HG03064 (cell line): Measurements from ENCODE around the gene DNAJC6.

Experiments used
- ATAC-seq: cut with Tn5 transposase; IDR thresholded peaks from one replicate; pipeline ENCODE4 v1.9.1; 2021; ENCODE audit warnings: low read depth; ENCODE audit not compliant: unreplicated experiment

The DNAJC6 gene

GRCh38 chr1:65292861-65293593 lies 16.3 kb upstream of the DNAJC6 start:
- no peak for ATAC-seq

DNA sequence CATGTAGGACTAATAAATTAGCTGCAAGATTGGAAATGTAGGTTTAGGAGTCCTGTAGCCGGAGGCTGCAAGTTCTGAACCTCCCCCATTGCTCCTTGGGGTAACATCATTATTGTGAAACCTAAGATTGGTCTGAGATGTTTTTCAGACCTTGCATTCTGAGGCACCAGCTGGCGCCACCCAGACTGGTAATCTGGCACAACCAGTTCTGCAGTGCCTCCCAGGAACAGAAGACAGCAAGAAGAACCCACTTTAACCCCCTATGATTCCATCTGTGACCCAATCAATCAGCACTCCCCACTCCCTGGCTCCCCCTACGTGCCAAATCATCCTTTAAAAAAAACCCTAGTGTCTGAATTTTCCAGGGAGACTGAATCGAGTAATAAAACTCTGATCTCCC lies 11.6 kb upstream of the DNAJC6 start:
- ATAC-seq = no peak

DNA sequence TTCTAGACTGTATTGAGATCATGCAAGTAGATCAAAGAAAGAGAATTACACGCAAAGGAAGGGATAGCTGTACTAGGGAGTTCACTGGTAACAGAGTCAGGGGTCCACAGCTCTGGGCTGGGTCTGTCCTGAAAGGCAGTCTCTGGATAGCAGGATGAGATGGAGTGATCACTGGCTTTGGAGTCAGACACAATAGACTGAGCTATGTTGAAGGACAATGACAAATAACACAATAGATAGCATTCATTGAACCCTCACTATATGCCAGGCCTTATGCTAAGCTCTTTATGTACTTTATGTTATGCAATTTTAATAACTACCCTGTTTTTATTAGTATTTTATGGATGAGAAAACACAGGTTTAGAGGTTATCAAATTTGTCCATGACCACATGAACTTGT lies 10.0 kb upstream of the DNAJC6 start:
- no peak for ATAC-seq

- no peak for ATAC-seq
Measured at GRCh38 chr1:65308781-65309303, 501 bp upstream of the DNAJC6 start.

DNA sequence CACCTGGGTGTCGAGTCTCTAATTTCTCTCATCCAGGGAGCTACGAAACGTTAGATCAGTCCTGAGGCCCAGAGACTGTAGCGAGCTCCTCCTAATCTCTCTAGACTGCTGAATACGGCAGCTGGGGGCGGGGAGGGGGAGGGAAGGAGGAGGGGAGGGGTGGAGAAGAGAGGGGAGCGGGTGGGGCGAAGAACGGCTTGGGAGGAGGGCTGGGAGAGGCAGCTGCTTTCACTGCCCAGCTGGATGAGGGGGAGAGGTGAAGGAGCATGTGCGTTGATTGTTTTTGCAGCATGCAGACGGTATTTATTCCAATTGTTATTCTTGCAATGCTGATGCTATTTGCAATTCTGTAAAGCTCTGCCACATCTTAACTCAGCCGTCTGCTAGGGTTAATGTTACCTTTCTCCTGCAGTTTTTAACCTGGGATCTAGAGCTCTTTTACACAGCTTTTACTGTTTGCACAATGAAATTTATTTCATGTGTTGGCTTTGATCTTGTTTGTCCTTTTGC lies 790 bp downstream of the DNAJC6 start:
- ATAC-seq = no peak

GRCh38 chr1:65311760-65312159 lies 2.4 kb downstream of the DNAJC6 start:
- ATAC-seq = no peak

GRCh38 chr1:65316233-65316632 lies 6.9 kb downstream of the DNAJC6 start:
- ATAC-seq = no peak

- ATAC-seq = no peak
Measured at GRCh38 chr1:65317866-65318653, 8.7 kb downstream of the DNAJC6 start.

DNA sequence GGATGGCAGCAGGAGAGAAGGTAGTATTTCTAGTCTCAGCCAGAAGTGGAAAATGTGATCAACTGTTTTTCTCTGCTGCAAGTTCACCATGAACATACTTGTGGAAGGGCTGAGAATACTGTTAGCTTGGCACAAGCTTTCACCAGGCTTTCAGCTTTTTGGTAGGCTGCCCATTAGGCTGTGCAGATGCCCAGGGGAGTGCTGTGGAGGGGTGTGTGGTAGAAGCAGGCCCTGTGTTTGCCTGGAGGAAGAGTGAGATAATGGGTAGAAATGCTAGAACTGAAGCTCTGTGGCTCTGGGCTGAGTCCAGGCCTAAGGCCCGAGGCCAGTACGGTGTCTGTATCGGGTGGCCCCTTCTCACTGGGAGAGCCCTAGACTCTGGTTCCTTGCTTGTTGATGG lies 9.8 kb downstream of the DNAJC6 start:
- ATAC-seq = no peak

- no peak for ATAC-seq
Measured at GRCh38 chr1:65319754-65320153, 10.4 kb downstream of the DNAJC6 start.

GRCh38 chr1:65321879-65322278 lies 12.5 kb downstream of the DNAJC6 start:
- ATAC-seq = no peak

GRCh38 chr1:65323246-65323645 lies 13.9 kb downstream of the DNAJC6 start:
- ATAC-seq = no peak

DNA sequence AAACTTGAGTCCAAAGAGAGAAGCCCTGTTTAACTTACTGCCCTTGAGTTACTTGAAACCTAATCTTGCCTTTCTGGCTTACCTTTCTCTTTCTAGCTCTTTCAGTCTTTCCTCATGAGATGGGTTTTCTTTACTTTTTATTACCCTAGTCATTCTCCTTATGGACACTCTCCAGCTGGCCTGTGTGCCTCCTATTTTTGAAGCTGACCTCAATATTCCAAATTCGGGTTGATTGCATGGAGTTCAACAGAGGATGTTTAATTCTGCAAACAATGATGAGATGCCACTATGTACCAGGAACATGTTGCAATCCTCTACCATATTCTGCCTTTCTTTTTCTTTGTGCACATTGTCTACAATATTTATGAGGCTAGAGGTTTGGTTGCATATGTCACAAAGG lies 20.7 kb downstream of the DNAJC6 start:
- ATAC-seq = no peak

- ATAC-seq = no peak
Measured at GRCh38 chr1:65330822-65331221, 21.5 kb downstream of the DNAJC6 start.

GRCh38 chr1:65332821-65333220 lies 23.5 kb downstream of the DNAJC6 start:
- no peak for ATAC-seq

DNA sequence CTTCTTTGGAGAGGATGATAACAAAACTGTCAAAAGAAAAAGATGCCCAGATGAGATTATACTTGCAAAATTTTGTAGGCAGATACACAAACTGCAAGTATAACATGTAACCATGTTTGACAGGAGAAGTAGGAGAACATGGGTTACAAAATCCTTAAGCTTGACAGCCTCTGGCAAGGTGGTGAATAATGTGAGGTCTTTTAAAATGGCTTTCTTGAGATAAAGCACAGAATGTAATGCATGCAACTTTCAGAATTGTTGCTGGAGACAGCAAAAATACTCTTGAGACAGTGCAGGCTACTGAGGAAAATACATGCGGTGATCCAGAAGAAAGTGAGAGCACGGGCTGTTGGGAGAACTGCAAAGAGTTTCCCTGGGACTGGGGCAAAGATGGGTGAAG lies 24.7 kb downstream of the DNAJC6 start:
- ATAC-seq = no peak

DNA sequence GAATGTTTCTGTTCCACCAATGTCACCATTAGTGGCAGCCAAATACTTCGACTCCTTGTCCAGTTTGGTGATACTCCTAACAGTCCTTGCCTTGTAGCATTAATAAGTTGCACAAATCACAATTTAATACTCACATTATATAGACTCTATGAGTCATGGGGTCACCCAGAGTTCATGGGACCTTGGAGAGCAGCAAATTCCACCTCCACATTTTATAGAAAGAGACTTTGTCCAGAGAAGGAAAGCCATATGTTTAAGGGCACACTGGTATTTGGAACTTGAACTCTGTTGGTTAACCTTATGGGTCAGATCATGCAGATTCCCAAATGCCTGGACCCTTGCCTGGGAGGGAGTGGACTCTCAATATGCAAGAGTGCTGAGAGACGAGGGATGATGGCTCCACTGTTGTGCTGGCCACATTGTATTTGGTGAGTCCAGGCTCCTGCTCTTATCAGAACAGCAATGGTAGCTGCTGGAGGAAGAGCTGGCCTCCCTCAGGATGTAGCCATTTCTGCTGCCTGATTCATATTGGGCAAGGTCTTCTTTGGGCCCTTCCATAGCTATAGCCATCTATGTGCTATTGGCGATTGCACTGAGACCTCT lies 30.6 kb downstream of the DNAJC6 start:
- ATAC-seq = no peak

GRCh38 chr1:65341381-65341780 lies 32.0 kb downstream of the DNAJC6 start:
- ATAC-seq = no peak

- no peak for ATAC-seq
Measured at GRCh38 chr1:65343286-65343685, 33.9 kb downstream of the DNAJC6 start.

DNA sequence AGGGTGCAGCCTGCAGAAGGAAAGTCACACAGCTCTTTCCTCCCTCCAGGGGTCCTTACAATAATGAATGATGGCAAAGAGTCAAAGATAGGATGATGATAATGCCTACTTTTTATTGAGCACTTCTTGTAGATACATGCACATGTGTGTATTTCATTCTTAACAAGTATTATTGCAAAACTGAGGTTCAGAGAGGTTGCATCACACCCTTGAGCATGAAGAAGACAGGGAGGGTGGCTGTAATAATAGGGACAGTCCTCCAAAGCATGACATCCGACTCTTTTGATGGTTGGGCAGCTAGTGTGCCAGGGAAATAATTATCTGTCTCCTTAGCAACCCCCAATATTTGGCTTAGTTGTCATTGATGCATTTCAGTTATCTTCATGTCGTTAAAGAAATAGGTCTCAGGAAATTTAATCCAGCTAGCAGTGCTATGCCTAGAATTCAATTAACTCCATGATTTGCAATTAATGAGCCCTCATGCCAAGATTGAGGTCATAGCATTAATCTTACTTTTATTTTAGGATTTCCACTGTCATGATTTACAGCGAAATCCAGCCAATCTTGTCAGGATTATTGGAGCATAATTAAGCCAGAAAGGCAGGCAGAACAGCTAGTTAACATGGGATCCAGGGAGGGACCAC lies 35.0 kb downstream of the DNAJC6 start:
- no peak for ATAC-seq

DNA sequence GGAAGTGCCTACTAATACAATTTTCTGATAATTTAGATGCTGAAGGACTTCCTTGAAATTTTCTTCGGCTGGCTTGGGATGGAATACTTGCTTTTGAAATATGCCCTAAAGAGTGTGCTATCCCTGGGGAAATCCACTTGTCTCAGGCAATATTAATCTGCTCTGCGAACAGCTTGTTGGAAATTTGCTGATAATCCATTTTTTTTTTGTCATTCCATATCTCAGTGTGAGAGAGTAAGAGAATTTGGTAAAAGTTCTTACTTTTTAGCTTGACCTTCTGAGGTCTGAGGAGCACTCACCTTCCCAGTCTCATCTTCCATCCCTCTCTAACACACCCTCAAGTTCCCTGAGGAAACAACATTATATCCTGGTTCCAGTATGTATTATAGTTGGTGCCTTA lies 36.8 kb downstream of the DNAJC6 start:
- no peak for ATAC-seq
